Activated CD4-positive, alpha-beta T cell treated with anti-CD3 and anti-CD28 coated beads, Interleukin-2, amount 50 U/mL, for 48 hours (primary cell): ENCODE results near the gene RUNX1.

Experiments used
- DNase-seq, 2 experiments: peaks; one replicate each; pipeline ENCODE4 v3.0.0-alpha.2; 2020

Gene RUNX1

DNA sequence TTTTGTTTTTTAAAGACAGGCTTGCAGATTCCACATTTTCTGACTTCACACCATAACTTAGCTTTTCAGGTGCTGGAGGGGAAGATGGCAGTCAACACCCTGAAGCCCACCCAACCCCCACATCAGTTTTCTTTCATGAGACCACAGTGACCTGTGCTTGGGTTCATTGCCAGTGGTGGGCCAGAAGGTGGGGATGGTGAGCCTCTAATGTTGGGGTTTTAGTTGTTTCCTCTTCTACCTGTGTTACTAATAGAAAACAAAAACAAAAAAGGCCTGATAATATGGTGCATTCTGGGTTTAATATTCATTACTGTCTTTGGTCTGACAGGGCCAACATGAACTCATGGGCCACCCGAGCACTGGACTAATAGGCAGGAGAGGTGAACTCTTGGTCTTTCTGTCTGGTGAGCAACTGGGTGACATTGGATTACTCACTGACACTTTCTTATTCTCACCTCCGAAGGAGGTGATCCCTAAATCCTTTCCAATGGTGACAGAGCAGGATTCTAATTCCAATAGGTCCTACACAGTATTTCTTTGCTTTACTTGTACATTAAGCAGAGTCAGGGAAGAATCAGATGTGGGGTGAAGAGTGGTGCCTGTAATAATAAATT, 247.5 kb downstream of the RUNX1 start:
- DNase-seq = no peak

GRCh38 chr21:34800797-34801518, 248.1 kb downstream of the RUNX1 start:
- DNase-seq = no peak

- DNase-seq = no peak
These were observed 250.0 kb downstream of the RUNX1 start for GRCh38 chr21:34799092-34799491.

GRCh38 chr21:34797921-34798535, 251.1 kb downstream of the RUNX1 start:
- no peak for DNase-seq

- no peak for DNase-seq
These were observed 251.9 kb downstream of the RUNX1 start for GRCh38 chr21:34797201-34797525.

DNA sequence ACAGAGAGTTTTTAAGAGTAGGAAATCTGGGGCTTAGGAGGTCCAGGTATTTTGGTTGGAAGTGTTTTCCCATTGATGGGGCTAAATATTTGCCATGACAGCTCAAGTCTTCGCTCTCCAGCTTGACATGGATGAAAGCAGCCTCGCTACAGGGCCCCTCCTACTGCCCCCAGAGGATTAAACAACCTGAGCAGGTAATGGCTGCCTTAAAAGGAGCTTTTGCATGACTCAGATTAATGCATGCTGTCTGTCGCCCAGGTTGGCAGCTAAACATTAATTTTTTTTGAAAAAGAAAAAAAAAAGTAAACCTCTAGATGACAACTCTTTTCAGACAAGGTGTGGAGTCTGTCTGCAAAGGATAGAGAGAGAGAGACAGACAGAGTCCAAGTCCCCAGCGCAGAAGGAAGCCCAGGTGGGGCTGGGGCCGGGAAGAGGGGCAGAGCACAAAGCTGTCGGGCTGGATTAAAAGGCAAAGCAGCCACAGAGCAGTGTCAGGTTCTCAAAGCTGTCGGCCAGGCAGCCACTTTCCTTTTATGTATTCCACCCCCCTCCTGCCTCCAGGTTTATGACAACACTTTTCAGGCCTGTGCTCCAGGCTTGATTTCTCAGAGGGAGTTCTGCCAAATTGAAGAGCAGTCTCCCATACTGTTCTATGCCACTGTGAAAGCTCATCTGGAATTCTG, 252.4 kb downstream of the RUNX1 start:
- DNase-seq = no peak

DNA sequence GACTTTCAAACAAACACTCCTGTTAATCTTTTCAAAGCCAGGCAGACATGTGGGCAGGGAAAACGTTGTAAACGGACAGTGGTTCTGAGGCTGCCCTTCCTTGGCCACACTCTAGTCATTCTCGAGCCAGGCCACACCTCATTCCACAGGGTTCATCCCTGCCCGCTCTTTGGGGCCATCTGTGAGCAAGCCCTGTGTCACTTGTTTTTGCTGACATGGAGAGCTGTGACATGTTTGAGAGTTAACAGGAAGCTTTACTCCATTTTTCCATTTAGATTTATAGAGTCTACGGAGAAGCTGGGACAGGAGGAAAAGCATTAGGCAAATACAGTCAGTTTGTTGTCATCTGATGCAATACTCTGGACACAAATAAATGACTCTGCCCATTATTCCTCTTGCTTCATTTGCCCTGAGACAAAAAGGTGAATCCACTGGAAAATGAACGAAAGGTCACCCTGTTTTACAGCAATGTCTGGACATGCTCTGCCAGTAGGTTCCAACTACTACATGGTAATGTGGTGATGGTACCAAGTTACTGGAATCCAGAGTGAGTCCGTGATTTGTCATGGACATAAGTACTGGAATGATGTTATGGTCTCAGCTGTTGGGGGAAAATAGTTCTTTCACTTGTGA, 253.4 kb downstream of the RUNX1 start:
- no peak for DNase-seq

DNA sequence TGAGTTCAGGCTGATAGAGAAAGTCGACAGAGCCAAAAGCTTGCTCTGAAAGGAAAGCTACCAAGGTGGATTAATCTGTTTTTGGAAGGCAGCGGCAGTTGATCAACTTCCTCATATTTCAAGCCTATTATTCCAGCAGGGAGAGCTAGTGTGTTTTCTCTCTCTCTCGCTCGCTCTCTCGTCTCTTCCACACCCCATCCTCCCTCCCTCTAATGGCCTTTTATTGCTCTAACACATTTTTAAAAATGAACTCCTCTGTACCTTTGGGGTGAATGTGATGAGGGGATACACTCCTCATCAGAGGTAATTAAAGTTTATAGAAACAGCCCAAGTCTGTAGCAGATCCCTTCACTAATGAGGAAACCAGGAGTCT, 253.9 kb downstream of the RUNX1 start:
- DNase-seq = no peak

DNA sequence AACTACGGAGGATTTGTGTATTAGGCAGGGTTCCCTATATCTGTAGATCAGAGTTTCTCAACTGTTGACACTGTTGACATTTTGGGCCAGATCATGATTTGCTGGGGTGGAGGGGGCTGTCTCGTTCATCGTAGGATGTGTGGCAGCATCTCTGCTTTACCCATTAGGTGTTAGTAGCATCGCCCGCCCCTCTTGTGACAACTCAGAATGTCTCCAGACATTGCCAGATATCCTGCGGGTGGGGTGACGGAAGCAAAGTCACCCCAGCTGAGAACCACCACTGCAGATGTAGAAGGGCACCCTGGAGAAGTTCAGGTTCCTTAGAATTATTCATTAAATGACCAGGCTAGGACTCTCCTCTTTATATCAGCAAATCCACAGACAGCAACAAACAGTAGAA, 254.4 kb downstream of the RUNX1 start:
- DNase-seq = no peak

GRCh38 chr21:34793471-34793870, 255.6 kb downstream of the RUNX1 start:
- DNase-seq = no peak

- no peak for DNase-seq
These were observed 256.5 kb downstream of the RUNX1 start for GRCh38 chr21:34792504-34793089.

GRCh38 chr21:34791776-34792503, 257.2 kb downstream of the RUNX1 start:
- no peak for DNase-seq

GRCh38 chr21:34790834-34791233, 258.3 kb downstream of the RUNX1 start:
- DNase-seq = no peak

- DNase-seq = no peak
These were observed 258.8 kb downstream of the RUNX1 start for GRCh38 chr21:34790341-34790740.

DNA sequence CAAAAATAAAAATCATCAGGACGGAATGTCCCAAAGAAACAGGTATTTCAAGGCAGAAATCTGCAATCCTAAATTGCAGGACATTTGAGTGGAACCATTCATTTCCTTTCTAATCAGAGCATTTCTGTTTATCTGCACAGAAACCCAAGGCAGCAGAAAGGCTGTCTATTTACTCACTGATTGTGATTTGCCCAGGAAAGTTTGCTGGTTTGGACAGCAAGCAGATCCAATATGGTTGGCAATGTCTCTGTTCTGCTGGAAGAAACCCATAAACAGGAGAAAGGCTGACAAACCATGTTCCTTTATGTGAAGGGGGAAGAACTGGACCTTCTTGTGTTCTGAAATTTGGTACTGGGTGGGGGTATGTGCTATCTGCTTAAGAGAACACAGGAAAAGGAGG, 260.2 kb downstream of the RUNX1 start:
- no peak for DNase-seq

- DNase-seq = no peak
These were observed 265.3 kb downstream of the RUNX1 start for GRCh38 chr21:34783815-34784214.

GRCh38 chr21:34782506-34783360, 266.4 kb downstream of the RUNX1 start:
- DNase-seq = no peak

DNA sequence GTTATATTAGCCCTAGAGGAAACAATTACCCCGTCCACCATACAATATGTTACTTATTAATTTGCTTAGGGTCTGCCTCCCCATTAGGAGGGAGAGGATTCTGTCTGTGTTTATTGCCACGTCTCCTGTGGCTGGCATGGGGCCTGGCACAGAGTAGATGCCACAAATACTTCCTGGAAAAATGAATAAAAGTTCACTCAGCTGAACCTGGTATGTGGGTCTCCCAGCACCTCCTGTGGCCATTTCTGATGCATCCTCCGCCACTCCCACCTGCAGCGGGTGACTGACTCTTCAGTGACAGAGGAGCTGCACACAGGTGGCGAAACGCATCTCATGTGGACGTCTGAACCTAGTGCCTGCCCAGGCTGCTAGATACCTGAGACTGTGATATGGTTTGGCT, 267.6 kb downstream of the RUNX1 start:
- no peak for DNase-seq

GRCh38 chr21:34779860-34780259, 269.2 kb downstream of the RUNX1 start:
- DNase-seq = no peak

GRCh38 chr21:34775793-34776192, 273.3 kb downstream of the RUNX1 start:
- DNase-seq = no peak

DNA sequence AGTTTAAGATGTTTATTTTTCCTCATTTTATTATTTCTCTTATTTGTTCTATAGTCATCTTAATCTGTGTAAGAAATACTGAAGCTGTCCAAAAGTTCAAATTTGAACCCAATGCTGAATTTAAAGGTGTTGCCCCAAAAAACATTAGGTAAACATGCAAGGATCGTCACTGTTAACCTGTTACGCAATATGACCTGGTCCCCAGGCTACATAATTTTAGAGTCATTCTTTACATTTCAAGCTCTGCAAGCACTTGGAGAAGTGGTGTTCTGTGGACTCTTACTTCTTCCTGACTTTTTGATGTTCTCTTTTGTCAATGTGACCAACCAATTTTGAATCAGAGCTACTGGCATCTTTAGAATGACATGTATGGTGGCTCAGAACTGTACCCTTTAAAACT, 274.4 kb downstream of the RUNX1 start:
- DNase-seq = no peak
